K562 (cell line): ENCODE measurements around the gene IPP. TPM values are rescaled to one million over a fixed set of nuclear protein-coding genes. Genes with fewer than 3 reads are reported as not detected.

Experiments
- ARID1B ChIP-seq: fragments of 450-650 bp; IDR thresholded peaks from 2 replicates; pipeline ENCODE4 v1.6.1; 2016; ENCODE audit warnings: antibody characterized with exemption, mild to moderate bottlenecking, inconsistent platforms
- ARID4B ChIP-seq: sonication (generic); formaldehyde crosslinking; IDR thresholded peaks from 2 replicates; pipeline ENCODE4 v1.8.0; 2022; ENCODE audit warnings: mild to moderate bottlenecking, missing genetic modification reagents
- CBX3 ChIP-seq, 2 experiments: IDR thresholded peaks; 1 replicate in 1 of 2; 2 replicates in 1 of 2; pipeline ENCODE4 v1.6.1; 2012; ENCODE audit warnings: inconsistent platforms in 2 of 2, low read length in 2 of 2, borderline replicate concordance in 1 of 2, control low read depth in 1 of 2
- HNRNPLL ChIP-seq: fragments of 200-400 bp; formaldehyde crosslinking; IDR thresholded peaks from 2 replicates; pipeline ENCODE4 v1.6.1; 2017; ENCODE audit warnings: low read length, low read depth, mild to moderate bottlenecking; ENCODE audit not compliant: poor library complexity, severe bottlenecking
- LEF1 ChIP-seq: fragments of 450-650 bp; IDR thresholded peaks from 2 replicates; pipeline ENCODE4 v1.6.1; 2016; ENCODE audit warnings: mild to moderate bottlenecking
- MLX ChIP-seq, 2 experiments: fragments of 450-650 bp in 1 of 2; sonication (generic) in 1 of 2; formaldehyde crosslinking; conservative IDR thresholded peaks; 2 replicates each; pipeline versions ENCODE4 v1.4.0 to v1.8.1; 2020 to 2022; ENCODE audit warnings: mild to moderate bottlenecking in 1 of 2, missing genetic modification reagents in 1 of 2
- MTF1 ChIP-seq: fragments of 250-450 bp; sonication (Bioruptor Pico); IDR thresholded peaks from 2 replicates; pipeline ENCODE4 v1.9.0; 2021; ENCODE audit warnings: moderate library complexity, mild to moderate bottlenecking, inconsistent platforms, borderline replicate concordance
- POLR2H ChIP-seq: IDR thresholded peaks from 2 replicates; pipeline ENCODE4 v1.6.1; 2016; ENCODE audit warnings: missing genetic modification characterization, low read depth, mild to moderate bottlenecking, control low read depth, missing compliant biosample characterization, moderate library complexity
- PPARD ChIP-seq: fragments of 250-450 bp; sonication (Bioruptor Pico); IDR thresholded peaks from 2 replicates; pipeline ENCODE4 v1.8.0; 2022; ENCODE audit warnings: inconsistent platforms, mild to moderate bottlenecking, moderate library complexity
- RFX7 ChIP-seq: fragments of 250-450 bp; sonication (Bioruptor Pico); IDR thresholded peaks from 2 replicates; pipeline ENCODE4 v1.5.1; 2021; ENCODE audit warnings: mild to moderate bottlenecking
- SNIP1 ChIP-seq: fragments of 450-650 bp; IDR thresholded peaks from 2 replicates; pipeline ENCODE4 v1.7.1; 2017; ENCODE audit warnings: low read depth, mild to moderate bottlenecking
- TRIM28 ChIP-seq: fragments of 450-650 bp; IDR thresholded peaks from 2 replicates; pipeline ENCODE4 v1.6.1; 2017
- ZBTB5 ChIP-seq: fragments of 450-650 bp; IDR thresholded peaks from 2 replicates; pipeline ENCODE4 v1.6.1; 2017; ENCODE audit warnings: antibody characterized with exemption
- polyA plus RNA-seq, 8 experiments: library from polyadenylated mRNA; depleted of rRNA in 4 of 8; stranded (reverse) in 5 of 8; unstranded in 3 of 8; fragments of >200 nt; fragmentation: Nextera tagmentation in 2 of 8; fragmentation: Illumina TruSeq in 1 of 8; extraction: Ambion mirVana in 2 of 8; extraction: Trizol in 1 of 8; gene quantifications; 2 replicates each; pipeline versions ENCODE4 v1.2.1 to v1.2.3, GENCODE V29; 2011 to 2014; ENCODE audit warnings: inconsistent platforms in 1 of 8, missing spikeins in 1 of 8
- total RNA-seq, 7 experiments: library from RNA; depleted of rRNA in 6 of 7; stranded (reverse); fragments of >200 nt in 6 of 7; fragmentation: Illumina TruSeq in 2 of 7; extraction: Trizol in 2 of 7; gene quantifications; 2 replicates each; pipeline versions ENCODE4 v1.2.1 to v1.2.3, GENCODE V29; 2011 to 2021; ENCODE audit warnings: low replicate concordance in 1 of 7
- TF ChIP-seq, protein P1 (sequence below): fragments of 450-650 bp; IDR thresholded peaks from 2 replicates; pipeline ENCODE4 v1.6.1; 2018; ENCODE audit not compliant: partially characterized antibody
- TF ChIP-seq, protein P2 (sequence below): IDR thresholded peaks from 2 replicates; pipeline ENCODE4 v1.6.1; 2011; ENCODE audit not compliant: insufficient read length; ENCODE audit errors: extremely low read depth

The IPP gene
- total and polyA plus RNA-seq, 9 of the 15 experiments (the other 6 are each of a cell fraction or from before 2014, with no cell fraction given) = 6.9 to 15.1 (median 9.7) TPM

DNA sequence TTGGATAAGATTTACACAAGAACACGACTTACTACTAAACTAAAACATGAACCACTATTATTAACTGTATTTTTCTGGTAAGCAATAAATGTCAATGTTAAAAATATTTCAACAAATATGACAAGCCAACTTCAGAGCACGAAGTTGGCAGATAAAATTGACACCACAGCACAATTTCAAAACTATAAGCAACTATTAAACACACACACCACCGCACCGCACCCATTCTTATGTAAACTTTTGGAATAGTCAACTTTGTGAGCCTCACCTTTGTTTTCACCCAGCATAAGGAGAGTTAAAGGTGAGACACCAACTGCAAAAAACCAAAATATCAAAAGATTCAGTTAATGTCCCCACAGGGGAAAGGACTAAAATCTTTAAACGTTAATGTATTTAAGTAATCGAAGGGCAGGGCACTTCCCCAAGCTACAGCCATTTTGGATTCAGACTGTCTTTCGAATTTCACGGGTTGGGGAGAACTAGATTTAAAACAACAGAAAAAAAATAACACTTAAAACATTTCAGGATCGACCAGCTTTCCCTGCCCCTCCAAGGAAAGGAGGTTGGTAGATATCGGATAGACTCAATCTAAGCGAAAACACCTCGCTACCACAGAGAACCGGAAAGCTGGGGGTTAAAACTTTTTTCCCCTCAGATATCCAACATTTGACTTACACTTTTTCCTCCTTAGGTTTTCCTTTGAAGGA lies 65.0 kb downstream of the IPP start (continued):
- TF ChIP-seq, protein P1, sequence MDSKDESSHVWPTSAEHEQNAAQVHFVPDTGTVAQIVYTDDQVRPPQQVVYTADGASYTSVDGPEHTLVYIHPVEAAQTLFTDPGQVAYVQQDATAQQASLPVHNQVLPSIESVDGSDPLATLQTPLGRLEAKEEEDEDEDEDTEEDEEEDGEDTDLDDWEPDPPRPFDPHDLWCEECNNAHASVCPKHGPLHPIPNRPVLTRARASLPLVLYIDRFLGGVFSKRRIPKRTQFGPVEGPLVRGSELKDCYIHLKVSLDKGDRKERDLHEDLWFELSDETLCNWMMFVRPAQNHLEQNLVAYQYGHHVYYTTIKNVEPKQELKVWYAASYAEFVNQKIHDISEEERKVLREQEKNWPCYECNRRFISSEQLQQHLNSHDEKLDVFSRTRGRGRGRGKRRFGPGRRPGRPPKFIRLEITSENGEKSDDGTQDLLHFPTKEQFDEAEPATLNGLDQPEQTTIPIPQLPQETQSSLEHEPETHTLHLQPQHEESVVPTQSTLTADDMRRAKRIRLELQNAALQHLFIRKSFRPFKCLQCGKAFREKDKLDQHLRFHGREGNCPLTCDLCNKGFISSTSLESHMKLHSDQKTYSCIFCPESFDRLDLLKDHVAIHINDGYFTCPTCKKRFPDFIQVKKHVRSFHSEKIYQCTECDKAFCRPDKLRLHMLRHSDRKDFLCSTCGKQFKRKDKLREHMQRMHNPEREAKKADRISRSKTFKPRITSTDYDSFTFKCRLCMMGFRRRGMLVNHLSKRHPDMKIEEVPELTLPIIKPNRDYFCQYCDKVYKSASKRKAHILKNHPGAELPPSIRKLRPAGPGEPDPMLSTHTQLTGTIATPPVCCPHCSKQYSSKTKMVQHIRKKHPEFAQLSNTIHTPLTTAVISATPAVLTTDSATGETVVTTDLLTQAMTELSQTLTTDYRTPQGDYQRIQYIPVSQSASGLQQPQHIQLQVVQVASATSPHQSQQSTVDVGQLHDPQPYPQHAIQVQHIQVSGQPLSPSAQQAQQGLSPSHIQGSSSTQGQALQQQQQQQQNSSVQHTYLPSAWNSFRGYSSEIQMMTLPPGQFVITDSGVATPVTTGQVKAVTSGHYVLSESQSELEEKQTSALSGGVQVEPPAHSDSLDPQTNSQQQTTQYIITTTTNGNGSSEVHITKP = peak; percentile 7
- TF ChIP-seq CBX3 (IDR thresholded peaks at IDR 0.05; ENCODE audit: borderline replicate concordance in 1 of 2, low read length in 2 of 2) (no peak), LEF1 (no peak; the same call in 1 of the 2 replicates), ZBTB5 (0 out of 2 replicates have a peak, but pooled peaks have one; percentile 8), ARID4B (CRISPR knock-in tag) (no peak), ARID1B (no peak), HNRNPLL (no peak), PPARD (CRISPR knock-in tag) (no peak), POLR2H (tag) (no peak; the same call in 1 of the 2 replicates), SNIP1 (no peak), MTF1 (no peak), MLX (CRISPR knock-in tag; conservative IDR thresholded peaks at IDR 0.05) (no peak), RFX7 (CRISPR knock-in tag) (no peak), TRIM28 (no peak)
- TF ChIP-seq, protein P2, sequence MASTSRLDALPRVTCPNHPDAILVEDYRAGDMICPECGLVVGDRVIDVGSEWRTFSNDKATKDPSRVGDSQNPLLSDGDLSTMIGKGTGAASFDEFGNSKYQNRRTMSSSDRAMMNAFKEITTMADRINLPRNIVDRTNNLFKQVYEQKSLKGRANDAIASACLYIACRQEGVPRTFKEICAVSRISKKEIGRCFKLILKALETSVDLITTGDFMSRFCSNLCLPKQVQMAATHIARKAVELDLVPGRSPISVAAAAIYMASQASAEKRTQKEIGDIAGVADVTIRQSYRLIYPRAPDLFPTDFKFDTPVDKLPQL = no peak
